NCI-H69 (cell line): ENCODE data around the gene NR1D1.
A peak's percentile ranks its signal among the peaks of the same experiment; 100 is the strongest.

ENCODE experiments used
- DNase-seq: peaks from one replicate; lab custom pipeline; 2025; lab: John Stamatoyannopoulos, UW

The NR1D1 gene

GRCh38 chr17:40075201-40075941 is 25.0 kb downstream of the NR1D1 start:
- peak; percentile 89 for DNase-seq

GRCh38 chr17:40074871-40075200 is 25.6 kb downstream of the NR1D1 start:
- DNase-seq, result no peak

GRCh38 chr17:40074175-40074512 is 26.2 kb downstream of the NR1D1 start:
- no peak for DNase-seq

- DNase-seq, result no peak
Measured at GRCh38 chr17:40073454-40074174, 26.8 kb downstream of the NR1D1 start.

DNA sequence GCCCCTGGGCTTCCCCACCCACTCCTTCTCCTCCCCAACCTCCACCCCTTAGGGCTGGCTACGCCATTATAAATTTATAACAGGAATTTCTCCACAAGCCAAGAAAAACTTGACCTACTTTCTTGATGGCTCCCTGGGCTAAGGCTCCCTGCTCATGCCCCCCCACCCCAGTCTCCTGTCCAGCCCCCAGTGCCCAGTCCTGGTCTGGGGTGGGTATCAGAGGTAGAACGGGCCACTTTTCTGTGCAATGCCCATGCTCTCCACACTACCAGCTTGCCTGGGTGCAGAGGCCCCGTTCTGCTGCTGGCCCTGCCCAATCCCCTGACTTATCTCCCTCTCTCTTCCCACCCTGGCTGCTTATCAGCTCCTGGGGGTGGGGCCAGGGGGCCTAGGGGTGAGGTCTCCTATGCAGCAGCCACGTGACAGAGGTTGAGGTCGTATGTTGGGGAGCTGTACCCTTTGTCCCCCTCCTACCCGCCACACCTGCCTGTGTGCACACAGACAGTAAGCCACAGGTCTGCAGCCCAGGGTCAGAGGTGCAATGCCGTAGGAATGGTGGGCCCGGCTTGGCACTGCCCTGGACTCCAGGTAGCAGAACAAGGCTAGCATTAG is 27.5 kb downstream of the NR1D1 start:
- DNase-seq, result peak; percentile 34

DNA sequence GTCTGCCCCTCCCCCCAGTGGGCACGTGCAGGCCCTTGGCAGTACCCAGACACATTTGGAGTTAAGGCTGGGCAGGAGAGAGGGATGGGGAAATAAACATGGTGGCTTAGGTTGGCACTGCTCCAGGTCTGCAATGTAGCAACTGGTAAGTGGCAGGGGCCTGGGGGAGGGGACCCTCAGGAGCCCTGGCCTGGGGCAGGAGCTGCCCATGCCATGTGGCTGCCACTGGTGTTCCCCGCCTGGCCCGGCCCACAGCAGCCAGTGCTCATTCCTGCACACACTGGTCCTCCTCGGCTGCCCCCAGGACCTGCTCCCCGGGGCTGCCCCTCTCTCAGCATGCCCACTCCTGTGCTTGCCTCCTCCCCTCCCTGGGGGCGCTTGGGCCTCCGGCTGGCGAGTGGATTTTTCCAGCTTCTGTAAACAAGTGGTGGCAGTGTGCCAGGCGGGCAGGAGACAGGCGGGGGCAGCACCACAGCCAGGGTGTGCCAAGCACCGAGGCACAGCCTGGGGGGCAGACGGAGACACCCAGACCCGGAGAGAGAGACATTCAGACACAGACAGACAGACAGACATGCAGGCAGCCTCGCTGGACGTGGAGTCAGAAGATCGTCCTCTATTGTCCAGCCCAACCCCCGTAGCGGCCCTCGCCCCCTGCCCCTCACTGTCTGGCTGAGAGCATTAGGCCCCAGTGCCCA is 28.2 kb downstream of the NR1D1 start:
- peak; percentile 96 for DNase-seq

GRCh38 chr17:40071313-40072039 is 28.9 kb downstream of the NR1D1 start:
- DNase-seq, result peak; percentile 23

- DNase-seq, result peak; percentile 49
Measured at GRCh38 chr17:40070709-40071312, 29.6 kb downstream of the NR1D1 start.

- peak; percentile 95 for DNase-seq
Measured at GRCh38 chr17:40069751-40070708, 30.4 kb downstream of the NR1D1 start.

- peak; percentile 90 for DNase-seq
Measured at GRCh38 chr17:40068917-40069750, 31.3 kb downstream of the NR1D1 start.

DNA sequence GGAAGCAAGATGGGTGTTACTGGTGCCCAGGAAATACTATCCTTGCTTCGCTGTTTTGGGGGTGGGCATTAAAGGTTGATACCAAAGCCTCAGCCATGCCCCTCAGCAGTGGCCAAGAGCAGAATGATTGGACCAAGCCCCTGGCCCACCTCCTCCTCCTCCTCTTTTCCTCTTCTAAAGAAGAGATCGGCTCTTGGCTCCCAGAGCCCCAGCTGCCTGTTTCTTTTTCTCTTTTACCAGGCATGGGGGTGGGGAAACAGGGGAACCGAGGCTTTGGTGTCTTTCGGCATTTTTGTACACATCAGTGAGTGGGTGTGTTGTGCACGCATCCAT is 31.8 kb downstream of the NR1D1 start:
- DNase-seq, result no peak

GRCh38 chr17:40068129-40068581 is 32.2 kb downstream of the NR1D1 start:
- no peak for DNase-seq

DNA sequence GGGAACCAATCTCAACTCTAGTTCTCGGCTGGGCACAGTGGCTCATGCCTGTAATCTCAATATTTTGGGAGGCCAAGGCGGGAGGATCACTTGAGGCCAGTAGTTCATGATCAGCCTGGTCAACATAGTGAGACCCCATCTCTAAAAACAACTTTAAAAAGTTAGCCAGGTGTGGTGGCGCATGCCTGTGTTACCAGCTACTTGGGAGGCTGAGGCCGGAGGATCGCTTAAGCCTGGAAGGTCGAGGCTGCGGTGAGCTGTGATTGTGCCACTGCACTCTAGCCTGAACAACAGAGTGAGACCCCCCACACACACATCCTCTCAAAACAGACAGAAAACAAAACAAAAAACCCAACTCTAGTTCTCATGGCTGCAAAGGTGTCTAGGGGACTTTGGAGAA is 32.7 kb downstream of the NR1D1 start:
- no peak for DNase-seq

- DNase-seq, result no peak
Measured at GRCh38 chr17:40065769-40066510, 34.4 kb downstream of the NR1D1 start.

DNA sequence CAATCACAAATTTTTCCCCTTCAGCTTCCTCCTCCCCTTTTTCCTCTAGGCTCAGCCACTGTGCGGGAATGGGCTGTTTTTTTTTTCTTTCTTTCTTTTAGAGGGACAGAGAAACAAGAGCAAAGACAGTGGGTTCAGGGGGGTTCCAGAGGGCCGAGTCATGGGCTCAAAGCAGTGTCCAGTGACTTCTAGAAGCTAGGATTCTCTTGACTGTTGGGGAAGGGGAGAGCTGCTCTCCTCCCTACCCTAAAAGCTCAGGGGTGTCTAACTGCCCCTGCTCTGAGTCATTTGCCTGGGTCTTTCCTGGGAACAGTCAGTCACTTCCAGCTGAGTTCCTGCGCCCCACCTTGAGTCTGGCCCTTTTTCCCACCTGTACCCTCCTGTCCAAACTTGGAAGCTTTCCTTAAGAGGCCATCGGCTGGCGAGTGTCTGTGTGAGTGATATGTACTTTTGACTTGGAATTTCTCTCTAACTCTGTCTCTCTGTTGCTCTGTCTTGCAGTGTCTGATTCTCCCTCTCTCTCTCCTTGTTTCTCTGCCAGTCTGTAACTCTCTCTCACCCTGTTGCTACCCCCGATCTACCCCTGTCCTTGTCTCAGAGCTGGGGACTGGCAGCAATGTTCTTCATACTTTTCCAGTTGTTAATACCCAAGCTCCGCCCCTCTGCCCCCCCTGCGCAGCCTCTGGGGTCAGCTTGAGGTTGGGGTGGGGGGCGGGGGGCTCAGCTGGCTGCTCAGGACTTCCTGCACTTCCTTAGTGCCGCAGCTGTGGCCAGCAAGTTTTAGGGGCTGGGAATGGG is 35.2 kb downstream of the NR1D1 start:
- no peak for DNase-seq

- no peak for DNase-seq
Measured at GRCh38 chr17:40063901-40064531, 36.4 kb downstream of the NR1D1 start.

GRCh38 chr17:40063187-40063771 is 37.1 kb downstream of the NR1D1 start:
- DNase-seq, result peak; percentile 39
